CD14-positive monocyte (primary cell): ENCODE measurements around the gene ADK. TPM values are rescaled to one million over a fixed set of nuclear protein-coding genes. Genes with fewer than 3 reads are reported as not detected.

ENCODE experiments used
- DNase-seq, 3 donors: peaks; one replicate each; pipeline ENCODE4 v3.0.0-alpha.2; 2011 to 2022
- H2AFZ ChIP-seq: 2 replicates; pipeline ENCODE4 v1.6.0; 2012; ENCODE audit warnings: mild to moderate bottlenecking, low read depth, low read length, inconsistent platforms; ENCODE audit not compliant: insufficient read depth, poor library complexity, severe bottlenecking
- H3K27ac ChIP-seq, 2 donors: 1 replicate in 1 of 2; 2 replicates in 1 of 2; pipeline ENCODE4 v1.5.1; 2012 to 2013; ENCODE audit warnings: low read length in 2 of 2, control low read depth in 1 of 2, inconsistent platforms in 1 of 2, low read depth in 1 of 2, mild to moderate bottlenecking in 1 of 2
- H3K27me3 ChIP-seq, 2 donors: one replicate each; pipeline versions ENCODE4 v1.6.0 to v1.6.1; 2011 to 2013; ENCODE audit warnings: low read length in 2 of 2; ENCODE audit not compliant: control insufficient read depth in 2 of 2, insufficient read depth in 2 of 2
- H3K36me3 ChIP-seq, 2 donors: replicated peaks in 1 of 2; 1 replicate in 1 of 2; 2 replicates in 1 of 2; pipeline versions ENCODE4 v1.5.1 to v1.6.1; 2012 to 2013; ENCODE audit warnings: low read length in 2 of 2, control low read depth in 1 of 2, inconsistent platforms in 1 of 2, mild to moderate bottlenecking in 1 of 2; ENCODE audit not compliant: insufficient read depth in 2 of 2, control insufficient read depth in 1 of 2
- H3K4me1 ChIP-seq, 2 donors: 1 replicate in 1 of 2; 2 replicates in 1 of 2; pipeline versions ENCODE4 v1.5.1 to v1.6.1; 2012 to 2013; ENCODE audit warnings: low read length in 2 of 2, control low read depth in 1 of 2, inconsistent platforms in 1 of 2, mild to moderate bottlenecking in 1 of 2, moderate library complexity in 1 of 2; ENCODE audit not compliant: insufficient read depth in 2 of 2, control insufficient read depth in 1 of 2
- H3K4me2 ChIP-seq: replicated peaks from 2 replicates; pipeline ENCODE3; 2012; ENCODE audit warnings: low read length, moderate library complexity, mild to moderate bottlenecking; ENCODE audit not compliant: poor library complexity, severe bottlenecking; ENCODE audit errors: extremely low read depth
- H3K4me3 ChIP-seq, 3 experiments: fragments of 200-600 bp in 1 of 3; sonication (generic) in 1 of 3; replicated peaks in 1 of 3; 1 replicate in 2 of 3; 2 replicates in 1 of 3; pipeline ENCODE4 v1.5.1; 2011 to 2013; ENCODE audit warnings: low read length in 3 of 3, mild to moderate bottlenecking in 3 of 3, control low read depth in 2 of 3, low read depth in 2 of 3, inconsistent platforms in 1 of 3, moderate library complexity in 1 of 3
- H3K79me2 ChIP-seq: 2 replicates; pipeline ENCODE4 v1.6.0; 2012; ENCODE audit warnings: mild to moderate bottlenecking, control low read depth, inconsistent platforms, low read length, moderate library complexity; ENCODE audit not compliant: insufficient read depth
- H3K9ac ChIP-seq: 2 replicates; pipeline ENCODE4 v1.6.0; 2017; ENCODE audit warnings: low read length, mild to moderate bottlenecking; ENCODE audit not compliant: insufficient read depth, poor library complexity, severe bottlenecking
- H3K9me3 ChIP-seq, 2 donors: replicated peaks in 1 of 2; 1 replicate in 1 of 2; 2 replicates in 1 of 2; pipeline versions ENCODE4 v1.5.1 to v1.6.1; 2012 to 2013; ENCODE audit warnings: low read length in 2 of 2, control low read depth in 1 of 2; ENCODE audit not compliant: control insufficient read depth in 1 of 2, insufficient read depth in 1 of 2
- H4K20me1 ChIP-seq: 2 replicates; pipeline ENCODE4 v1.6.0; 2012; ENCODE audit warnings: mild to moderate bottlenecking, low read length, control low read depth, moderate library complexity; ENCODE audit not compliant: insufficient read depth
- H3K27ac Mint-ChIP-seq, 7 donors: one replicate each; pipeline ENCODE4 v1.8.0; 2020; ENCODE audit warnings: mild to moderate bottlenecking in 7 of 7, mixed read lengths in 7 of 7, moderate library complexity in 6 of 7, inconsistent platforms in 2 of 7
- H3K27me3 Mint-ChIP-seq, 3 donors: one replicate each; pipeline ENCODE4 v1.8.0; 2021 to 2022; ENCODE audit warnings: low read depth in 3 of 3, mild to moderate bottlenecking in 3 of 3, mixed read lengths in 3 of 3, moderate library complexity in 3 of 3, inconsistent platforms in 1 of 3
- H3K36me3 Mint-ChIP-seq, 2 donors: one replicate each; pipeline ENCODE4 v1.8.0; 2020; ENCODE audit warnings: mixed read lengths in 2 of 2, inconsistent platforms in 1 of 2, mild to moderate bottlenecking in 1 of 2
- H3K4me1 Mint-ChIP-seq: one replicate; pipeline ENCODE4 v1.8.0; 2020; ENCODE audit warnings: mild to moderate bottlenecking, mixed read lengths
- H3K4me3 Mint-ChIP-seq, 2 donors: one replicate each; pipeline ENCODE4 v1.8.0; 2020; ENCODE audit warnings: mild to moderate bottlenecking in 2 of 2, mixed read lengths in 2 of 2, moderate library complexity in 1 of 2
- H3K9me3 Mint-ChIP-seq, 7 donors: one replicate each; pipeline ENCODE4 v1.8.0; 2020 to 2022; ENCODE audit warnings: mixed read lengths in 7 of 7, mild to moderate bottlenecking in 6 of 7, moderate library complexity in 6 of 7, inconsistent platforms in 2 of 7
- CTCF ChIP-seq: fragments of 200-600 bp; IDR thresholded peaks from one replicate; pipeline ENCODE4 v1.8.0; 2022; ENCODE audit warnings: antibody characterized with exemption, mild to moderate bottlenecking
- WGBS: methylation state at CpG from one replicate; pipeline ENCODE4 v1.1.5; 2013; ENCODE audit warnings: missing lambda C conversion rate; ENCODE audit not compliant: insufficient coverage; 5-methylcytosine and 5-hydroxymethylcytosine counted together
- intact Hi-C, 2 donors: fragments of 100-400 bp; cut with micrococcal nuclease; formaldehyde crosslinking; loops; one replicate each; pipeline versions ENCODE4 v1.15.0 to v1.15.1; 2023
- polyA plus RNA-seq, 3 donors: library from polyadenylated mRNA; depleted of rRNA in 1 of 3; unstranded in 2 of 3; stranded (reverse) in 1 of 3; fragments of 300-500 nt in 2 of 3; fragments of >200 nt in 1 of 3; fragmentation: Illumina TruSeq in 2 of 3; gene quantifications; 1 replicate in 2 of 3; 2 replicates in 1 of 3; pipeline ENCODE4 v1.2.3, GENCODE V29; 2012 to 2021

ADK gene
- polyA plus RNA-seq, 3 donors = 6.4 to 38.2 (median 35.7) TPM

- intact Hi-C loops = no loop called here
- no peak for TF ChIP-seq CTCF
Observed at GRCh38 chr10:74539317-74539716, 388.3 kb downstream of the ADK start.

GRCh38 chr10:74541375-74541774, 390.4 kb downstream of the ADK start:
- peaks cover 0 to 2% of the 10 kb centered on the region in 2 donors for H3K36me3 Mint-ChIP-seq
- no peak for TF ChIP-seq CTCF
- H3K4me2 ChIP-seq = no peak overlapping the region
- H3K4me1 Mint-ChIP-seq = peaks cover 2% of the 10 kb centered on the region
- H3K4me3 Mint-ChIP-seq = no peak overlapping the region
- WGBS = no CpG with 5 or more reads among the region's 1 CpG
- peaks cover 0 to 1% (median 0%) of the 10 kb centered on the region in 3 donors for H3K27me3 Mint-ChIP-seq
- no peaks in the 10 kb centered on the region for H4K20me1 ChIP-seq
- no peak overlapping the region for H3K9ac ChIP-seq
- no peak overlapping the region for H3K27ac ChIP-seq
- H3K27me3 ChIP-seq = no peaks in the 10 kb centered on the region
- H3K27ac Mint-ChIP-seq = no peak overlapping the region
- H3K9me3 Mint-ChIP-seq = no peaks in the 10 kb centered on the region
- no peaks in the 10 kb centered on the region for H3K79me2 ChIP-seq
- no peaks in the 10 kb centered on the region for H3K36me3 ChIP-seq
- H3K4me1 ChIP-seq = no peaks in the 10 kb centered on the region
- intact Hi-C loops = no loop called here
- DNase-seq = no peak
- no peaks in the 10 kb centered on the region for H3K9me3 ChIP-seq
- no peak overlapping the region for H2AFZ ChIP-seq
- no peak overlapping the region for H3K4me3 ChIP-seq

More at GRCh38 chr10:74539317-74539716, 388.3 kb downstream of the ADK start:
- no peaks in the 10 kb centered on the region for H3K36me3 ChIP-seq
- H3K79me2 ChIP-seq = no peaks in the 10 kb centered on the region
- Mint-ChIP-seq H3K4me1 (peaks cover 2% of the 10 kb centered on the region), H3K27ac (peak overlapping the region in 1 of 7 donors; percentile 19), H3K9me3 (peaks cover 0 to 4% (median 0%) of the 10 kb centered on the region in 7 donors), H3K27me3 (peaks cover 0 to 1% (median 0%) of the 10 kb centered on the region in 3 donors), H3K4me3 (no peak overlapping the region), H3K36me3 (peaks cover 0 to 2% of the 10 kb centered on the region in 2 donors)
- no peak overlapping the region for H3K27ac ChIP-seq
- WGBS = no CpG with 5 or more reads among the region's 2 CpGs
- no peaks in the 10 kb centered on the region for H3K4me1 ChIP-seq
- no peaks in the 10 kb centered on the region for H4K20me1 ChIP-seq
- H3K9ac ChIP-seq = no peak overlapping the region
- no peak overlapping the region for H3K4me2 ChIP-seq
- no peak overlapping the region for H3K4me3 ChIP-seq
- no peak for DNase-seq
- no peaks in the 10 kb centered on the region for H3K9me3 ChIP-seq
- no peaks in the 10 kb centered on the region for H3K27me3 ChIP-seq
- H2AFZ ChIP-seq = no peak overlapping the region
